ENCODE results near the gene RNF157. TPM values are rescaled to one million over a fixed set of nuclear protein-coding genes. Genes with fewer than 3 reads are reported as not detected.

Gene RNF157
- polyA plus RNA-seq, 3 donors: 27.2 to 31.8 (median 31.6) TPM

- no peak for DNase-seq (ENCODE audit: extremely low read depth in 1 of 11, low read depth in 9 of 11, low spot score in 4 of 11)
These were observed 117.7 kb downstream of the RNF157 start for GRCh38 chr17:76122431-76123190.

DNA sequence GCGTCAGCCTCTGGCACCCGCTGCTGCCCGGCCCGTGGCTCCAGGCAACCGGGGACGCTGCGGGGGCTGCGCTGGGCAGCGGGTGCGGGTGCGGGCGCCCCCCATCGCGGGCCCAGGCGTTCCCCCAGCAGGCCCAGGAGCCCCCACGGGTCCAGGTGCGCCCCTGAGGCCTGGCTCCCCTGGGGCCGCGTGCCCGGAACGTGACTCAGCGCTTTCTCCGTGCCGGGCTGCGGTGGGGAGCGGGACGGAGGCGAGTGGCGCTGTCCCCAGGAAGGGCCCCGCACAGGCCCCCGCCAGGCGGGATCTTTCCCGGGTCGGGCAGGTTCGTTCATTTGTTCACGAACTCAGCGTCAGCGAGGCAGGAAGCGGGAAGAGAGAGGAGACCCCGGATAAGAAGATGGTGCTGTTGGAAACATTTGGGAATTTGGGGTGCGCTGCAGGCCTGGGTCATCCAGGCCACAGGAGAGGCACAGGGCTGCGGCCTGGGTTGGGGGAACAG lies 118.3 kb downstream of the RNF157 start:
- no peak for DNase-seq (ENCODE audit: extremely low read depth in 1 of 11, low read depth in 9 of 11, low spot score in 4 of 11)

GRCh38 chr17:76120658-76121008 lies 119.7 kb downstream of the RNF157 start:
- no peak for DNase-seq (ENCODE audit: extremely low read depth in 1 of 11, low read depth in 9 of 11, low spot score in 4 of 11)

- DNase-seq (ENCODE audit: extremely low read depth in 1 of 11, low read depth in 9 of 11, low spot score in 4 of 11): no peak
These were observed 120.6 kb downstream of the RNF157 start for GRCh38 chr17:76119409-76120371.

- DNase-seq (ENCODE audit: extremely low read depth in 1 of 11, low read depth in 9 of 11, low spot score in 4 of 11): no peak
These were observed 125.0 kb downstream of the RNF157 start for GRCh38 chr17:76115138-76115754.

- DNase-seq (ENCODE audit: extremely low read depth in 1 of 11, low read depth in 9 of 11, low spot score in 4 of 11): no peak
These were observed 128.3 kb downstream of the RNF157 start for GRCh38 chr17:76111956-76112355.

- DNase-seq (ENCODE audit: extremely low read depth in 1 of 11, low read depth in 9 of 11, low spot score in 4 of 11): no peak
These were observed 132.8 kb downstream of the RNF157 start for GRCh38 chr17:76107509-76107908.

DNA sequence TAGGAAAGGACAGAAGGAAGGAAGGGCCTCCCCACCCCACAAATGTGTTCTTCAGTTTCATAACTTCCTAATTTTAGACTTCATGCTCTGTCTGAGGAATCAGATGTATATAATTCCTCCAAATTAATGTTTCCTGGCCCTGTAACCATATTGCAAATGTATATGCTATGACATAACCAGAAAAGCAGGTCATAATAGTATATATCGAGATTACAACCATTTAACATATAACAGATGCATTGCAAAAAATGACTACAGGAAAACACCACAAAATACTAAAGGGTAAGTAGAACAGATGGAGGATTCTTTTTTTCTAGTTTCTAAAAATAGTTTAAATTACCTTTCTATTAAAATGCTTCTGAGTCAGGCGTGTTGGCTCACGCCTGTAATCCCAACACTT lies 133.6 kb downstream of the RNF157 start:
- no peak for DNase-seq (ENCODE audit: extremely low read depth in 1 of 11, low read depth in 9 of 11, low spot score in 4 of 11)

- no peak for DNase-seq (ENCODE audit: extremely low read depth in 1 of 11, low read depth in 9 of 11, low spot score in 4 of 11)
These were observed 135.4 kb downstream of the RNF157 start for GRCh38 chr17:76104896-76105231.

- DNase-seq (ENCODE audit: extremely low read depth in 1 of 11, low read depth in 9 of 11, low spot score in 4 of 11): no peak
These were observed 136.0 kb downstream of the RNF157 start for GRCh38 chr17:76104140-76104895.

GRCh38 chr17:76103274-76104139 lies 136.8 kb downstream of the RNF157 start, which contains the start of gene EXOC7:
TSS of gene EXOC7 (minus strand) at chr17:76103787. CDS start at chr17:76103692, 95 bp downstream.
- DNase-seq (ENCODE audit: extremely low read depth in 1 of 11, low read depth in 9 of 11, low spot score in 4 of 11): peak; percentile 86 to 94 (median 93)

DNA sequence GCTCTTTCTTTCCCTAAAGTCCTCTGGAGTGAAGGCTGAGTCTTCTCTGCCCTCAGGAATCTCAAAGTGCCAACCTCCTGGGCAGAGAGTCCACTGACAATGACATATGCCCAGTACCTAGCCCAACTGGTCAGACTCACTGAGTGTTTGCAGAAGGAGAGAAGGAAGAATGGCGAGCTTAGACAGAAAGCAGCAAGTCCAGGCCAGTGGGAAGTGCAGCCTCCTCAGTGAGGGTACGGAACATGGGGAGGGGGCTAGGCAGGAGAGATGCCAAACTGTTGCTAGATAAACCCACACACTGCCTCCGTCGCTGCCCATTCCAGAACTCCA lies 137.4 kb downstream of the RNF157 start:
- no peak for DNase-seq (ENCODE audit: extremely low read depth in 1 of 11, low read depth in 9 of 11, low spot score in 4 of 11)

GRCh38 chr17:76097716-76098295 lies 142.5 kb downstream of the RNF157 start:
- DNase-seq (ENCODE audit: extremely low read depth in 1 of 11, low read depth in 9 of 11, low spot score in 4 of 11): no peak

GRCh38 chr17:76095943-76096342 lies 144.3 kb downstream of the RNF157 start:
- no peak for DNase-seq (ENCODE audit: extremely low read depth in 1 of 11, low read depth in 9 of 11, low spot score in 4 of 11)

GRCh38 chr17:76094046-76094445 lies 146.2 kb downstream of the RNF157 start:
- no peak for DNase-seq (ENCODE audit: extremely low read depth in 1 of 11, low read depth in 9 of 11, low spot score in 4 of 11)

DNA sequence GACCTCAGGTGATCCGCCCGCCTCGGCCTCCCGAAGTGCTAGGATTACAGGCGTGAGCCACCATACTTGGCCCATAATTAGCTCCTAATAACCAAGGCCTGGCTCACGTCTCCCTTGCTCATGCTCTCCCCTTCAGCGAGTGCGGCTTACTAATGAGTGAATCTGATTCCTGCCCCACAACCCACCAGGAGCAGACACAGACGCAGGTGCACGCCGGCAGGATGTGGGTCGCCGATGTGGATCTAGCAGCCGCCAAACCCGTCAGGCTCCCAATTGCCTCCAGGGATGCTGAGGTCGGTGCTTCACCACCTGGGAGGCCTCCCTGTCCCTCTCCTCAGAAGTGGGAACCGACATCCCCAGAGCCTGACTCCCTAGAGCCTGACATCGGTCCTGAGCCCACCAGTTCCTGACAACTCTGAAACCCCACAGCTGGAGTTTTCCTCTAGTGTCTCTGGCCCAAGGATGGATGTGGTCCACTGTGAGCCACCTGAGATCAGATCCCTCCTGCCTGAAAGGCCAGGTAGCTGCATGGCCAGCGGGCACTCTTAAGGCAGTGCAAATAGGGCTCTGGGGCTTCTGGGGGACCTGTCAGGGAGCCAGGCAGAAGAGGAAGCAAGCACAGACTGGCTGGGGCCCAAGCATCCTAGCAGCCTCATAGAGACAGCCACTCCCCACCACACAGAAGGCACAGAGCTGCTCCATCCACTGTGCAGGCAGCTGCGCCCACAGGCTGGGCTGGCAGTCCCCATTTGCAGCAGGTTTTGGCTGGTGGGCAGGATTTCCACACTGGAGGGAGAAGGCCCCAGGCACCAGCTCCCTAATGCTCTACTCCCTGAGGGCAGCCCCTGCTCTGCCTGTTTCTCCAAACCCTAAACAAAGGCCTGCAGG lies 147.5 kb downstream of the RNF157 start:
- DNase-seq (ENCODE audit: extremely low read depth in 1 of 11, low read depth in 9 of 11, low spot score in 4 of 11): no peak

All from renal cortex interstitium (tissue), 11 donors.